GM12892 (cell line): ENCODE data around the gene TSSK3.
A peak's percentile ranks its signal among the peaks of the same experiment; 100 is the strongest.

Source experiments
- DNase-seq: peaks from one replicate; pipeline ENCODE4 v3.0.0; 2011; ENCODE audit not compliant: insufficient read length
- FAIRE-seq: peaks from 2 replicates; lab custom pipeline; 2011; peaks lifted over from hg19 to GRCh38; lab: Jason Lieb, UNC
- POLR2A ChIP-seq: IDR thresholded peaks from 2 replicates; pipeline ENCODE4 v1.6.1; 2011; ENCODE audit warnings: low read depth, low read length, control low read depth
- POLR2AphosphoS5 ChIP-seq: IDR thresholded peaks from 2 replicates; pipeline ENCODE4 v1.6.1; 2011; ENCODE audit warnings: low read depth, low read length, control low read depth
- TAF1 ChIP-seq: IDR thresholded peaks from 2 replicates; pipeline ENCODE4 v1.6.1; 2011; ENCODE audit warnings: low read depth, mild to moderate bottlenecking, control low read depth, low read length, borderline replicate concordance

Gene TSSK3

DNA sequence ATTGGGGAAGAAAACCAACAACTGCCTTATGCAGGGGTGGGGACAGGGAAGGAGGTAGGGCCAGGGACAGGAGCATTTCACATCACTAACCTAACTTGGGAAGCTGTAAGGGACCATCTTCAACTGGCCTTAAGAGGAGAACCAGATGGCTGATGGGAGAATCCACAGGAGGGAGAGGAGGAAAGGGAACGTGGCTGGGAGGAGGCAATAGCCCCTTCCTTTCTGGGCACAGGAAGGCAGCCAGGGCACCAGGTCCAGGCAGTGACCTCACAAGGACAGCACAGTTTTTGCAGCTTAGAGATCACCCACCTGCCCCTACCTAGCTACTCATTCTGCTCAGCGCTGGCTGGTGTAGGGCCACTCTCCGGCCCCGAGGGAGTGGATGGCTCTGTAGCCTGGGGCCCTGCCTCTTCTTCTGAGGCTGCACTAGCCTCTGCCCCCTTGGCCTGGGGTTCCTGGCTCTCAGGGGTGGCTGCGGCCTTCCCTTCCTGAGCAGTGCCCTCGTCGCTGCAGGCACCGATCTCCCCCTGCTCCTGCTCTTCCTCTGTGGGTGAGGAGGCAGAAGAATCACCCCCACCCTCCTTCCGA lies 28.0 kb upstream of the TSSK3 start:
- TF ChIP-seq POLR2A = peak; percentile 64
- peak; percentile 85 for TF ChIP-seq POLR2AphosphoS5
- no peak for TF ChIP-seq TAF1
- no peak for FAIRE-seq
- DNase-seq = no peak

DNA sequence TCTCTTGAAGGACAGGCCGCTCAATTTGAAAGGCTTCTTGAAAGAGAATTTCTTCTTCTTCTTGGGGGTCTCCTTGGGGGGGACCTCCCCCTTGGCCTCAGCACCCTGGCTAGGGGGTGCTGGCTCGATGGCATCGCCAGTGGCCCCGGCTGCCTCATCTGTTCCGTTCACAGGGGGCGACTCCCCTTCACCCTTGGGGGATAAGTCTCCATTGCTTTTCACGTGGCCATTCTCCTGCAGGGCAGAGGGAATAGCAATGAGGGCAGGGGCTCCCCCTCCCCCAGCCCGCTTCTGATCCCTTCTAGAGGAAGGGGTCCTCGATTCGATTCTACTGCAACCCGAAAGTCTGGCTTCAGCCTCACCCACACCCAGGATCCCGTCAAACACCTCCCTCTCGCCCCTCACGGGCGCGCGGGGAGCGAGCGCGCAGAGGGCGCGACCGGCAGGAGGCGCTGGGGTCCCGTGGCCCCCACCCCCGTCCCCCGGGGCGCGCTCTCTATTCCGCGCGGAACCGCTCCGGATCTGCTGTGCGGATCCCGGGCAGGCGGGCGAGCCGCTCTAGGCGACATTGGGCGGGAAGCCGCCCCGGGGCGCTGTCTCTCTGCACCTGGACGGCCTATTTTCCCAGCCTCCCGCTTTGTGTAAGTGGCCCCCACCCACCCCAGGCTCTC lies 27.3 kb upstream of the TSSK3 start:
- DNase-seq (peak; percentile 57), FAIRE-seq (peak; percentile 78)
- TF ChIP-seq TAF1 (no peak), POLR2AphosphoS5 (no peak), POLR2A (no peak)

- FAIRE-seq (no peak), DNase-seq (no peak)
- TF ChIP-seq POLR2AphosphoS5 (no peak), POLR2A (no peak), TAF1 (no peak)
Observed at GRCh38 chr1:32335535-32335789, 26.9 kb upstream of the TSSK3 start.

DNA sequence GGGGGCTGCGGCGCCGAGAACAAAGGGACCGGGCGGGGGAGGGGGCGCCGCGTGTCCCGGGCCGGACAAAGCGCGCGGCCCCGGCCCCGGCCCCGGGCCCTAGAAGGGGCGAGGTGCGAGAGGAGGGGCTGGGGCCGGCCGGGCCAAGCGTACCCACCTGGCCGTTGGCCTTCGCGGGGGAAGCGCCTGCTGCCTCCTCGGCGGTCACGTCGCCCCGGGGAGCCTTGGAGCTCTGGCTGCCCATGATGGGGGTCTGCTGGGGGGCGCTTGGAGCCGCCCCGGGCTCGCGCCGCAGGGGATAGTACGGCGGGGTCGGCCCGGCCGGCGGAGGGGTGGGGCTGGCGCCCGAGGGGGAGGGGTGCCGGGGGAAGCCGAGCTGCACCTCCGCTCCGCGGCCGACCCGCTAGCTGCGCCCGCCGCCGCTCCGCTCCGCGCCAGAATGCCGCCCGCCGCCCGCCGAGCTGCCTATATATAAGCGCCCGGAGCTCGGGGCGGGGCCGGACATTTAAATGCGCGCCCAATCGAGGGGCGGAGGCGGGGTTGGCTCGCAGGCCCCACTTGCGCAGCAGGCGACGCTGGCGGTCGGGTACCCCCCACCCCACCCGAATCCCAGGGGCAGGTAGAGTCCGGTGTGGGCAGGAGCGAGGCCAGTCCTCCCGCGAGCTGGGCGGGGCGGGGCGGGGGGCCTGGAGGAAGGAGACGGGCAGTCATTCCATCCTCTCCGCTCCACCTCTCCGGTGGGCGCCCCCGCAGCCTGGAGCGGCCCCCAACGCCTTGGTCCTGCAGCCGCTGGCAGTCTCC lies 26.3 kb upstream of the TSSK3 start, which contains the start of gene MARCKSL1:
MARCKSL1 (minus strand) TSS at position 444 of the 801 bp plus-strand sequence; CDS start at position 244, 200 bp downstream.
- DNase-seq (peak; percentile 75), FAIRE-seq (peak; percentile 70)

DNA sequence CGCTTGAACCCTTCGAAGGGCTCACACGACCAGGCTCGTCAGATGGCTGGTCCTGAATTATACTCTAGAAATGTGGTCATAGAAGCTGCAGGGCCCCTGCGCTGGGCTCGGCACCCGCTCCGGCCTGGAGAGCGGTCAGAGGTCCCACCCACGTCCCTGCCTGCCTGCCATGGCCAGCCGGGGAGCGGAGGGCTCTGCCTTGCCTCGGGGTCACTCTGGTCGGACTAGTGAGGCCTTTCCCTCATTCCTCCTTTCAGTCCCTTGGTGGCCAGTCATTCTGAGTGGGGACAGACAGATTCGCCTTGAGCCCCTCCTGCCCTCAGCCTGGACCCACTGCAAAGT lies 25.8 kb upstream of the TSSK3 start:
- no peak for TF ChIP-seq POLR2AphosphoS5
- TF ChIP-seq TAF1 = no peak
- no peak for TF ChIP-seq POLR2A
- FAIRE-seq (peak; percentile 84), DNase-seq (no peak)

More for the DNA sequence above, 26.3 kb upstream of the TSSK3 start, which contains the start of gene MARCKSL1:
- TF ChIP-seq TAF1 (peak; percentile 93), POLR2AphosphoS5 (peak; percentile 88), POLR2A (peak; percentile 96)

GRCh38 chr1:32336963-32337675 lies 25.2 kb upstream of the TSSK3 start:
- DNase-seq (peak; percentile 60), FAIRE-seq (peak; percentile 94)
- TF ChIP-seq POLR2A = no peak

GRCh38 chr1:32337855-32338636 lies 24.3 kb upstream of the TSSK3 start:
- FAIRE-seq (peak; percentile 78), DNase-seq (no peak)
- TF ChIP-seq TAF1 = no peak

- FAIRE-seq = peak; percentile 74
- DNase-seq = no peak
- TF ChIP-seq POLR2AphosphoS5 (no peak), POLR2A (no peak), TAF1 (no peak)
Observed at GRCh38 chr1:32338637-32339145, 23.6 kb upstream of the TSSK3 start.

DNA sequence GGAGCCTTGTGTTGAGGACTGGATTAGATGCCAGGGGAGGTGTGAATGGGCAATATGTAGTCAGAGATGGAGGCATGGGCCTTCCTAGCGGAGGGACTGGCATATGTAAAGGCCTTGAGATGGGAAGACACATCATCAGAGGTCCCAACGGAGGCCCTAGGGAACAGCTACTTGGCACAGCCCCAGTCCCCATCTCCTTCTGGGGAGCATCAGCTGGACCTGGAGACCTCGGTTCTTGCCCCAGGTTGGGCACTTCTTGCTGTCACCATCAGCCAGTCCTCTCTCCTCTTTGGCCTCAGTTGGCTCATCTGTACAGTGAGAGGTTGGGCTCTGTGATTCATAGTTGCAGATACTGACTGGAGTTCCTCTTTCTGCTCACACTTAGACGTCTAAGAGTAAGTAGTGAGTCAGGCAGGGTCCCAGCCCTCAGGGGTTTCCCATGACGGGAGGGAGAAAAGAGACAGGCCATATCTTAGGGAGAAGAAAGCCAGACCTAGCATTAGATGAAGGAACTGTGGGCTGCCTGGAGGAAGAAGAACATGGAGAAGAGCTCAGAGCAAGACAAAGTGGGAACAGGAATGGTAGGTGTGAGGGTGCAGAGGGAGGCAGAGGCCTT lies 22.9 kb upstream of the TSSK3 start:
- no peak for DNase-seq
- no peak for TF ChIP-seq POLR2A
- no peak for TF ChIP-seq TAF1
- TF ChIP-seq POLR2AphosphoS5 = no peak
- peak; percentile 88 for FAIRE-seq

DNA sequence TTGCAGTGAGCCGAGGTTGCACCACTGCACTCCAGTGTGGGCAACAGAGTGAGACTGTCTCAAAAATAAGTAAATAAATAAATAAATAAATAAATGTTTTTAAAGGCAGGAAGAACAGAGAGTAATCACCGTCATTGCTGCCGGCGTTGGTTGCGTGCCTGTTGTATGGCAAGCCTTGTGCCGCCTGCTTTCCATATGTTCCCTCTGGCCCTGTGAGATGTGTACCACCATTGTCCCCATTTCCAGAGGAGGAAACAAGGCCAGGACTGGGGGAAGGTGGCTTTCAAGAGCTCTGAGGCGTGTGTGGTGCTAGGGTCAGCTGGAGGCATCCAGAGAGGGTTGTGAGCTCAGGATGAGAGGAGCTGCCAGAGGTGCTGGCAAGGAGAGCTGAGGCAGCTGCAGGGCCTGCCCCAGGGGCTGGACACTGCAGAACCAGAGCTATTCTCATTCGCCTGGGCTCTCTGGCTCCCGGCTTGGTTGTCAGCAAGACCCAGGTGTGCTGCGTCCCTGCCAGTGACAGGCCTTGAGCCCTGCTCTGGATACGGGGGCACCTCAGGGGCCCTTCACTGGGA lies 21.1 kb upstream of the TSSK3 start:
- no peak for DNase-seq
- FAIRE-seq = no peak
- no peak for TF ChIP-seq POLR2AphosphoS5
- TF ChIP-seq POLR2A = no peak
- no peak for TF ChIP-seq TAF1
